HepG2 (cell line): ENCODE measurements around the gene FAM118A. TPM values are rescaled to one million over a fixed set of nuclear protein-coding genes. Genes with fewer than 3 reads are reported as not detected.

Experiments
- ARNT2 ChIP-seq: sonication (generic); formaldehyde crosslinking; IDR thresholded peaks from 2 replicates; pipeline ENCODE4 v1.8.0; 2022; ENCODE audit warnings: mild to moderate bottlenecking, low read depth, missing genetic modification reagents, moderate library complexity
- BORCS8-MEF2B ChIP-seq: sonication (generic); formaldehyde crosslinking; IDR thresholded peaks from 2 replicates; pipeline ENCODE4 v1.8.0; 2022; ENCODE audit warnings: mild to moderate bottlenecking, missing genetic modification reagents
- CBFB ChIP-seq: sonication (generic); formaldehyde crosslinking; IDR thresholded peaks from 2 replicates; pipeline ENCODE4 v1.4.0; 2020; ENCODE audit warnings: missing genetic modification reagents
- HES4 ChIP-seq: sonication (generic); formaldehyde crosslinking; IDR thresholded peaks from 2 replicates; pipeline ENCODE4 v1.9.0; 2021; ENCODE audit warnings: mild to moderate bottlenecking, missing genetic modification reagents, borderline replicate concordance
- MED8 ChIP-seq: sonication (generic); formaldehyde crosslinking; IDR thresholded peaks from 2 replicates; pipeline ENCODE4 v1.8.1; 2023; ENCODE audit warnings: mild to moderate bottlenecking, missing genetic modification reagents; ENCODE audit not compliant: insufficient replicate concordance
- MEF2D ChIP-seq: sonication (generic); formaldehyde crosslinking; IDR thresholded peaks from 2 replicates; pipeline ENCODE4 v1.5.1; 2020; ENCODE audit warnings: mild to moderate bottlenecking, missing genetic modification reagents
- MTA1 ChIP-seq: sonication (generic); formaldehyde crosslinking; IDR thresholded peaks from 2 replicates; pipeline ENCODE4 v1.4.0; 2020; ENCODE audit warnings: missing genetic modification reagents, mild to moderate bottlenecking, borderline replicate concordance
- NFRKB ChIP-seq: fragments of 450-650 bp; IDR thresholded peaks from 2 replicates; pipeline ENCODE4 v1.6.1; 2017
- PHB2 ChIP-seq: fragments of 450-650 bp; IDR thresholded peaks from 2 replicates; pipeline ENCODE4 v1.6.1; 2018; ENCODE audit not compliant: partially characterized antibody
- POLR2A ChIP-seq, 2 experiments: IDR thresholded peaks; 2 replicates each; pipeline ENCODE4 v1.6.1; 2011; ENCODE audit warnings: low read depth in 2 of 2, low read length in 2 of 2, mild to moderate bottlenecking in 1 of 2, moderate library complexity in 1 of 2; ENCODE audit not compliant: insufficient read depth in 1 of 2
- PREB ChIP-seq: sonication (generic); formaldehyde crosslinking; IDR thresholded peaks from 2 replicates; pipeline ENCODE4 v1.4.0; 2020; ENCODE audit warnings: missing genetic modification reagents
- SATB2 ChIP-seq: sonication (generic); formaldehyde crosslinking; IDR thresholded peaks from 2 replicates; pipeline ENCODE4 v1.5.0; 2020; ENCODE audit warnings: missing genetic modification reagents
- ZFP36L2 ChIP-seq: sonication (generic); formaldehyde crosslinking; IDR thresholded peaks from 2 replicates; pipeline ENCODE4 v1.4.0; 2020; ENCODE audit warnings: missing genetic modification reagents
- ZKSCAN8 ChIP-seq: IDR thresholded peaks from 2 replicates; pipeline ENCODE4 v1.6.1; 2016; ENCODE audit warnings: borderline replicate concordance, missing genetic modification reagents, missing compliant biosample characterization
- ZNF121 ChIP-seq: sonication (generic); formaldehyde crosslinking; IDR thresholded peaks from 2 replicates; pipeline ENCODE4 v1.5.0; 2020; ENCODE audit warnings: mild to moderate bottlenecking, missing genetic modification reagents
- ZNF513 ChIP-seq: sonication (generic); formaldehyde crosslinking; conservative IDR thresholded peaks from 2 replicates; pipeline ENCODE4 v1.5.0; 2020; ENCODE audit warnings: missing genetic modification reagents
- ZNF552 ChIP-seq: sonication (generic); formaldehyde crosslinking; IDR thresholded peaks from 2 replicates; pipeline ENCODE4 v1.9.0; 2022; ENCODE audit warnings: missing genetic modification reagents, mild to moderate bottlenecking, borderline replicate concordance
- ZNF615 ChIP-seq: sonication (generic); formaldehyde crosslinking; IDR thresholded peaks from 2 replicates; pipeline ENCODE4 v1.5.0; 2020; ENCODE audit warnings: mild to moderate bottlenecking, missing genetic modification reagents, borderline replicate concordance
- ZNF678 ChIP-seq: sonication (generic); formaldehyde crosslinking; IDR thresholded peaks from 2 replicates; pipeline ENCODE4 v1.4.0; 2020; ENCODE audit warnings: mild to moderate bottlenecking, missing genetic modification reagents
- ZNF784 ChIP-seq: sonication (generic); formaldehyde crosslinking; IDR thresholded peaks from 2 replicates; pipeline ENCODE4 v1.5.1; 2020; ENCODE audit warnings: missing genetic modification reagents, mild to moderate bottlenecking, borderline replicate concordance
- polyA plus RNA-seq, 8 experiments: library from polyadenylated mRNA; depleted of rRNA in 3 of 8; stranded (reverse) in 7 of 8; unstranded in 1 of 8; fragments of >200 nt; fragmentation: Illumina TruSeq in 4 of 8; extraction: Trizol in 4 of 8; gene quantifications; 2 replicates each; pipeline versions ENCODE4 v1.2.1 to v1.2.3, GENCODE V29; 2011 to 2016; ENCODE audit warnings: low read depth in 4 of 8, missing spikeins in 1 of 8, mixed read lengths in 1 of 8; ENCODE audit not compliant: insufficient read depth in 1 of 8
- total RNA-seq, 5 experiments: library from RNA; depleted of rRNA; stranded (reverse); fragments of >200 nt; fragmentation: Illumina TruSeq; extraction: Trizol; gene quantifications; 2 replicates each; pipeline ENCODE4 v1.2.3, GENCODE V29; 2016; ENCODE audit warnings: low read depth in 1 of 5
- TF ChIP-seq, protein P1 (sequence below): sonication (generic); formaldehyde crosslinking; conservative IDR thresholded peaks from 2 replicates; pipeline ENCODE4 v1.4.0; 2020; ENCODE audit warnings: missing genetic modification reagents
- TF ChIP-seq, protein P2 (sequence below): sonication (generic); formaldehyde crosslinking; IDR thresholded peaks from 2 replicates; pipeline ENCODE4 v1.4.0; 2020; ENCODE audit warnings: mild to moderate bottlenecking, missing genetic modification reagents

The FAM118A gene
- total and polyA plus RNA-seq, 2 of the 13 experiments (the other 11 are each of a cell fraction or from before 2014, with no cell fraction given), result 36.7 to 48.2 TPM

GRCh38 chr22:45285263-45286058 lies 24.3 kb upstream of the FAM118A start (continued):
- TF ChIP-seq PREB (no peak), ZNF784 (no peak), PHB2 (no peak), POLR2A (IDR thresholded peaks at IDR 0.05; ENCODE audit: insufficient read depth in 1 of 2, low read depth in 2 of 2, low read length in 2 of 2) (peak; percentile 47 to 49), ZKSCAN8 (CRISPR knock-in tag) (no peak), BORCS8-MEF2B (peak; percentile 46; the same call in 1 of the 2 replicates), CBFB (CRISPR knock-in tag) (peak; percentile 22; the same call in 1 of the 2 replicates), MEF2D (no peak), NFRKB (no peak), MTA1 (no peak), ZNF615 (no peak), ZNF513 (CRISPR knock-in tag) (no peak), ZFP36L2 (CRISPR knock-in tag) (no peak), ZNF552 (CRISPR knock-in tag) (no peak; the same call in 1 of the 2 replicates), HES4 (CRISPR knock-in tag) (no peak), SATB2 (CRISPR knock-in tag) (no peak), ARNT2 (no peak), ZNF121 (CRISPR knock-in tag) (no peak), MED8 (no peak), ZNF678 (CRISPR knock-in tag) (no peak)
- TF ChIP-seq, protein P1, sequence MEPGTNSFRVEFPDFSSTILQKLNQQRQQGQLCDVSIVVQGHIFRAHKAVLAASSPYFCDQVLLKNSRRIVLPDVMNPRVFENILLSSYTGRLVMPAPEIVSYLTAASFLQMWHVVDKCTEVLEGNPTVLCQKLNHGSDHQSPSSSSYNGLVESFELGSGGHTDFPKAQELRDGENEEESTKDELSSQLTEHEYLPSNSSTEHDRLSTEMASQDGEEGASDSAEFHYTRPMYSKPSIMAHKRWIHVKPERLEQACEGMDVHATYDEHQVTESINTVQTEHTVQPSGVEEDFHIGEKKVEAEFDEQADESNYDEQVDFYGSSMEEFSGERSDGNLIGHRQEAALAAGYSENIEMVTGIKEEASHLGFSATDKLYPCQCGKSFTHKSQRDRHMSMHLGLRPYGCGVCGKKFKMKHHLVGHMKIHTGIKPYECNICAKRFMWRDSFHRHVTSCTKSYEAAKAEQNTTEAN (CRISPR knock-in tag), result no peak
- TF ChIP-seq, protein P2, sequence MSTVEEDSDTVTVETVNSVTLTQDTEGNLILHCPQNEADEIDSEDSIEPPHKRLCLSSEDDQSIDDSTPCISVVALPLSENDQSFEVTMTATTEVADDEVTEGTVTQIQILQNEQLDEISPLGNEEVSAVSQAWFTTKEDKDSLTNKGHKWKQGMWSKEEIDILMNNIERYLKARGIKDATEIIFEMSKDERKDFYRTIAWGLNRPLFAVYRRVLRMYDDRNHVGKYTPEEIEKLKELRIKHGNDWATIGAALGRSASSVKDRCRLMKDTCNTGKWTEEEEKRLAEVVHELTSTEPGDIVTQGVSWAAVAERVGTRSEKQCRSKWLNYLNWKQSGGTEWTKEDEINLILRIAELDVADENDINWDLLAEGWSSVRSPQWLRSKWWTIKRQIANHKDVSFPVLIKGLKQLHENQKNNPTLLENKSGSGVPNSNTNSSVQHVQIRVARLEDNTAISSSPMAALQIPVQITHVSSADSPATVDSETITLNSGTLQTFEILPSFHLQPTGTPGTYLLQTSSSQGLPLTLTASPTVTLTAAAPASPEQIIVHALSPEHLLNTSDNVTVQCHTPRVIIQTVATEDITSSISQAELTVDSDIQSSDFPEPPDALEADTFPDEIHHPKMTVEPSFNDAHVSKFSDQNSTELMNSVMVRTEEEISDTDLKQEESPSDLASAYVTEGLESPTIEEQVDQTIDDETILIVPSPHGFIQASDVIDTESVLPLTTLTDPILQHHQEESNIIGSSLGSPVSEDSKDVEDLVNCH (CRISPR knock-in tag), result no peak
